GM19193 (cell line): ENCODE data around the gene DQX1.

ENCODE experiments used
- POLR2A ChIP-seq: IDR thresholded peaks from 4 replicates; pipeline ENCODE4 v1.6.1; 2011; ENCODE audit not compliant: insufficient read depth, insufficient read length; ENCODE audit errors: extremely low read depth

The DQX1 gene

GRCh38 chr2:74482801-74483674 is 43.0 kb downstream of the DQX1 start, which contains the start of the genes CCDC142 and TTC31:
TSS of gene CCDC142 (minus strand) at chr2:74482998. CDS start at chr2:74482837, 161 bp downstream.
TSS of gene TTC31 (plus strand) at chr2:74483081. CDS start at chr2:74483096, 15 bp downstream.
- peak; percentile 79 for TF ChIP-seq POLR2A

- TF ChIP-seq POLR2A: no peak
These were observed 43.9 kb downstream of the DQX1 start for GRCh38 chr2:74481961-74482800.

- TF ChIP-seq POLR2A: no peak
These were observed 44.6 kb downstream of the DQX1 start for GRCh38 chr2:74481431-74481830.

GRCh38 chr2:74474899-74475298 is 51.1 kb downstream of the DQX1 start:
- TF ChIP-seq POLR2A: no peak

- TF ChIP-seq POLR2A: no peak
These were observed 51.5 kb downstream of the DQX1 start for GRCh38 chr2:74474481-74474880.

GRCh38 chr2:74472945-74473258 is 53.1 kb downstream of the DQX1 start:
- TF ChIP-seq POLR2A: no peak

GRCh38 chr2:74472086-74472944 is 53.7 kb downstream of the DQX1 start, which contains the start of gene MRPL53:
TSS of gene MRPL53 (minus strand) at chr2:74472680. CDS start at chr2:74472660, 20 bp downstream.
- TF ChIP-seq POLR2A: peak; percentile 95

GRCh38 chr2:74471332-74472065 is 54.5 kb downstream of the DQX1 start:
- no peak for TF ChIP-seq POLR2A
